HepG2 (cell line): ENCODE data around the gene EMILIN1. TPM values are rescaled to one million over a fixed set of nuclear protein-coding genes. Genes with fewer than 3 reads are reported as not detected.

Source experiments
- DPF2 ChIP-seq: sonication (generic); formaldehyde crosslinking; IDR thresholded peaks from 2 replicates; pipeline ENCODE4 v1.4.0; 2020; ENCODE audit warnings: mild to moderate bottlenecking, low read depth, missing genetic modification reagents, borderline replicate concordance
- FOXA1 ChIP-seq, 2 experiments: fragments of 450-650 bp in 1 of 2; sonication (generic) in 1 of 2; formaldehyde crosslinking in 1 of 2; IDR thresholded peaks; 2 replicates each; pipeline versions ENCODE4 v1.4.0 to v1.6.1; 2016 to 2020; ENCODE audit warnings: missing genetic modification reagents in 1 of 2
- GABPB1 ChIP-seq: IDR thresholded peaks from 2 replicates; pipeline ENCODE4 v1.6.1; 2016; ENCODE audit warnings: mild to moderate bottlenecking, missing genetic modification reagents, moderate library complexity, missing compliant biosample characterization
- JUN ChIP-seq: sonication (generic); formaldehyde crosslinking; IDR thresholded peaks from 2 replicates; pipeline ENCODE4 v1.4.0; 2020; ENCODE audit warnings: mild to moderate bottlenecking, missing genetic modification reagents
- KAT7 ChIP-seq: IDR thresholded peaks from 2 replicates; pipeline ENCODE4 v1.6.1; 2018; ENCODE audit warnings: borderline replicate concordance, missing compliant biosample characterization
- SIN3B ChIP-seq: fragments of 150-350 bp; IDR thresholded peaks from 2 replicates; pipeline ENCODE4 v1.6.1; 2014; ENCODE audit warnings: low read length
- TBP ChIP-seq: sonication (generic); formaldehyde crosslinking; IDR thresholded peaks from 2 replicates; pipeline ENCODE4 v1.5.0; 2020; ENCODE audit warnings: missing genetic modification reagents
- ZNF224 ChIP-seq: sonication (generic); formaldehyde crosslinking; IDR thresholded peaks from 2 replicates; pipeline ENCODE4 v1.5.0; 2020; ENCODE audit warnings: mild to moderate bottlenecking, missing genetic modification reagents
- ZNF670 ChIP-seq: sonication (generic); formaldehyde crosslinking; IDR thresholded peaks from 2 replicates; pipeline ENCODE4 v1.8.0; 2022; ENCODE audit warnings: mild to moderate bottlenecking, missing genetic modification reagents, borderline replicate concordance
- ZNF737 ChIP-seq: sonication (generic); formaldehyde crosslinking; IDR thresholded peaks from 2 replicates; pipeline ENCODE4 v1.5.0; 2020; ENCODE audit warnings: missing genetic modification reagents, mild to moderate bottlenecking, borderline replicate concordance
- polyA plus RNA-seq, 8 experiments: library from polyadenylated mRNA; depleted of rRNA in 3 of 8; stranded (reverse) in 7 of 8; unstranded in 1 of 8; fragments of >200 nt; fragmentation: Illumina TruSeq in 4 of 8; extraction: Trizol in 4 of 8; gene quantifications; 2 replicates each; pipeline versions ENCODE4 v1.2.1 to v1.2.3, GENCODE V29; 2011 to 2016; ENCODE audit warnings: low read depth in 4 of 8, missing spikeins in 1 of 8, mixed read lengths in 1 of 8; ENCODE audit not compliant: insufficient read depth in 1 of 8
- total RNA-seq, 5 experiments: library from RNA; depleted of rRNA; stranded (reverse); fragments of >200 nt; fragmentation: Illumina TruSeq; extraction: Trizol; gene quantifications; 2 replicates each; pipeline ENCODE4 v1.2.3, GENCODE V29; 2016; ENCODE audit warnings: low read depth in 1 of 5
- TF ChIP-seq, protein P1 (sequence below): sonication (generic); formaldehyde crosslinking; IDR thresholded peaks from 2 replicates; pipeline ENCODE4 v1.4.0; 2020; ENCODE audit warnings: missing genetic modification reagents
- TF ChIP-seq, protein P2 (sequence below): sonication (generic); formaldehyde crosslinking; IDR thresholded peaks from 2 replicates; pipeline ENCODE4 v1.4.0; 2020; ENCODE audit warnings: missing genetic modification reagents
- TF ChIP-seq, protein P3 (sequence below): sonication (generic); formaldehyde crosslinking; IDR thresholded peaks from 2 replicates; pipeline ENCODE4 v1.5.1; 2020; ENCODE audit warnings: mild to moderate bottlenecking, missing genetic modification reagents, moderate library complexity
- TF ChIP-seq, protein P4 (sequence below): IDR thresholded peaks from 2 replicates; pipeline ENCODE4 v1.6.1; 2016; ENCODE audit warnings: control low read depth
- TF ChIP-seq, protein P5 (sequence below): sonication (generic); formaldehyde crosslinking; IDR thresholded peaks from 2 replicates; pipeline ENCODE4 v1.4.0; 2020; ENCODE audit warnings: mild to moderate bottlenecking, missing genetic modification reagents
- TF ChIP-seq, protein P6 (sequence below): sonication (generic); formaldehyde crosslinking; conservative IDR thresholded peaks from 2 replicates; pipeline ENCODE4 v1.4.0; 2020; ENCODE audit warnings: missing genetic modification reagents
- TF ChIP-seq, protein P7 (sequence below): sonication (generic); formaldehyde crosslinking; IDR thresholded peaks from 2 replicates; pipeline ENCODE4 v1.4.0; 2020; ENCODE audit warnings: missing genetic modification reagents

Gene EMILIN1
- total and polyA plus RNA-seq, 2 of the 13 experiments (the other 11 are each of a cell fraction or from before 2014, with no cell fraction given), result 8.1 to 9.7 TPM

DNA sequence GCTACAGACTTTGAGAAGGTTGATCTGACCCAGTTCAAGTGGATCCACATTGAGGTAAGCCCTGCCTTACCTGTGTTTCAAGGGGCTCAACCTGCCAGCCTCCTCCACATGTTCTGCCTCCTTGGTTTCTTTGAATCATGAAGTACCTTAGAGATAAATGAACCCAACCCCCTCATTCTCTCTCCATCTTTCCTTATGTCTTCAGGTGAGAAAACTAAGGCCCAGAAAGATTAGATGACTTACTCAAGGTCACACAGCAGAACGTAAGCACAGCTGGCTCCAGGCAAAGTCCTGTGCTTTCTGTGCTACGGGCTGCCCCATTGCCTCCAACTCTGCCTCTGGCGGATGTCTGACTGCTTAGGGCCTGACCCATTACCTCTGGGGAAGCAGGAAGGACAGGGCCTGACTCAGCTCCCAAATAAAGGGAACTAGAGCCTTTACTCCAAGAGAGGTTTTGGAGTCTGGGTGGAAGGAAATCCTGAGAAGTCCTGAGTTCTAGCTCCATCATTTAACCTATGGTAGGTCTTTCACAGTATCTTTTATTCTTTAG is 18.4 kb downstream of the EMILIN1 start (continued):
- TF ChIP-seq, protein P1, sequence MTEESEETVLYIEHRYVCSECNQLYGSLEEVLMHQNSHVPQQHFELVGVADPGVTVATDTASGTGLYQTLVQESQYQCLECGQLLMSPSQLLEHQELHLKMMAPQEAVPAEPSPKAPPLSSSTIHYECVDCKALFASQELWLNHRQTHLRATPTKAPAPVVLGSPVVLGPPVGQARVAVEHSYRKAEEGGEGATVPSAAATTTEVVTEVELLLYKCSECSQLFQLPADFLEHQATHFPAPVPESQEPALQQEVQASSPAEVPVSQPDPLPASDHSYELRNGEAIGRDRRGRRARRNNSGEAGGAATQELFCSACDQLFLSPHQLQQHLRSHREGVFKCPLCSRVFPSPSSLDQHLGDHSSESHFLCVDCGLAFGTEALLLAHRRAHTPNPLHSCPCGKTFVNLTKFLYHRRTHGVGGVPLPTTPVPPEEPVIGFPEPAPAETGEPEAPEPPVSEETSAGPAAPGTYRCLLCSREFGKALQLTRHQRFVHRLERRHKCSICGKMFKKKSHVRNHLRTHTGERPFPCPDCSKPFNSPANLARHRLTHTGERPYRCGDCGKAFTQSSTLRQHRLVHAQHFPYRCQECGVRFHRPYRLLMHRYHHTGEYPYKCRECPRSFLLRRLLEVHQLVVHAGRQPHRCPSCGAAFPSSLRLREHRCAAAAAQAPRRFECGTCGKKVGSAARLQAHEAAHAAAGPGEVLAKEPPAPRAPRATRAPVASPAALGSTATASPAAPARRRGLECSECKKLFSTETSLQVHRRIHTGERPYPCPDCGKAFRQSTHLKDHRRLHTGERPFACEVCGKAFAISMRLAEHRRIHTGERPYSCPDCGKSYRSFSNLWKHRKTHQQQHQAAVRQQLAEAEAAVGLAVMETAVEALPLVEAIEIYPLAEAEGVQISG (CRISPR knock-in tag), result no peak
- TF ChIP-seq ZNF737 (CRISPR knock-in tag) (no peak), GABPB1 (CRISPR knock-in tag) (no peak), TBP (CRISPR knock-in tag) (no peak), SIN3B (no peak), KAT7 (CRISPR knock-in tag) (peak; percentile 10; the same call in 1 of the 2 replicates), ZNF224 (CRISPR knock-in tag) (0 out of 2 replicates have a peak, but pooled peaks have one; percentile 8), ZNF670 (CRISPR knock-in tag) (no peak), JUN (no peak), DPF2 (CRISPR knock-in tag) (no peak), FOXA1 (IDR thresholded peaks at IDR 0.05) (no peak), FOXA1 (CRISPR knock-in tag; IDR thresholded peaks at IDR 0.05) (no peak)
- TF ChIP-seq, protein P2, sequence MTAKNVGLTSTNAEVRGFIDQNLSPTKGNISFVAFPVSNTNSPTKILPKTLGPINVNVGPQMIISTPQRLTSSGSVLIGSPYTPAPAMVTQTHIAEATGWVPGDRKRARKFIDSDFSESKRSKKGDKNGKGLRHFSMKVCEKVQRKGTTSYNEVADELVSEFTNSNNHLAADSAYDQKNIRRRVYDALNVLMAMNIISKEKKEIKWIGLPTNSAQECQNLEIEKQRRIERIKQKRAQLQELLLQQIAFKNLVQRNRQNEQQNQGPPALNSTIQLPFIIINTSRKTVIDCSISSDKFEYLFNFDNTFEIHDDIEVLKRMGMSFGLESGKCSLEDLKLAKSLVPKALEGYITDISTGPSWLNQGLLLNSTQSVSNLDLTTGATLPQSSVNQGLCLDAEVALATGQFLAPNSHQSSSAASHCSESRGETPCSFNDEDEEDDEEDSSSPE, result no peak
- TF ChIP-seq, protein P3, sequence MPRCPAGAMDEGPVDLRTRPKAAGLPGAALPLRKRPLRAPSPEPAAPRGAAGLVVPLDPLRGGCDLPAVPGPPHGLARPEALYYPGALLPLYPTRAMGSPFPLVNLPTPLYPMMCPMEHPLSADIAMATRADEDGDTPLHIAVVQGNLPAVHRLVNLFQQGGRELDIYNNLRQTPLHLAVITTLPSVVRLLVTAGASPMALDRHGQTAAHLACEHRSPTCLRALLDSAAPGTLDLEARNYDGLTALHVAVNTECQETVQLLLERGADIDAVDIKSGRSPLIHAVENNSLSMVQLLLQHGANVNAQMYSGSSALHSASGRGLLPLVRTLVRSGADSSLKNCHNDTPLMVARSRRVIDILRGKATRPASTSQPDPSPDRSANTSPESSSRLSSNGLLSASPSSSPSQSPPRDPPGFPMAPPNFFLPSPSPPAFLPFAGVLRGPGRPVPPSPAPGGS (CRISPR knock-in tag), result no peak
- TF ChIP-seq, protein P4, sequence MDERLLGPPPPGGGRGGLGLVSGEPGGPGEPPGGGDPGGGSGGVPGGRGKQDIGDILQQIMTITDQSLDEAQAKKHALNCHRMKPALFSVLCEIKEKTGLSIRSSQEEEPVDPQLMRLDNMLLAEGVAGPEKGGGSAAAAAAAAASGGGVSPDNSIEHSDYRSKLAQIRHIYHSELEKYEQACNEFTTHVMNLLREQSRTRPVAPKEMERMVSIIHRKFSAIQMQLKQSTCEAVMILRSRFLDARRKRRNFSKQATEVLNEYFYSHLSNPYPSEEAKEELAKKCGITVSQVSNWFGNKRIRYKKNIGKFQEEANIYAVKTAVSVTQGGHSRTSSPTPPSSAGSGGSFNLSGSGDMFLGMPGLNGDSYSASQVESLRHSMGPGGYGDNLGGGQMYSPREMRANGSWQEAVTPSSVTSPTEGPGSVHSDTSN (CRISPR knock-in tag), result no peak
- TF ChIP-seq, protein P5, sequence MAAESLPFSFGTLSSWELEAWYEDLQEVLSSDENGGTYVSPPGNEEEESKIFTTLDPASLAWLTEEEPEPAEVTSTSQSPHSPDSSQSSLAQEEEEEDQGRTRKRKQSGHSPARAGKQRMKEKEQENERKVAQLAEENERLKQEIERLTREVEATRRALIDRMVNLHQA (CRISPR knock-in tag), result no peak
- TF ChIP-seq, protein P6, sequence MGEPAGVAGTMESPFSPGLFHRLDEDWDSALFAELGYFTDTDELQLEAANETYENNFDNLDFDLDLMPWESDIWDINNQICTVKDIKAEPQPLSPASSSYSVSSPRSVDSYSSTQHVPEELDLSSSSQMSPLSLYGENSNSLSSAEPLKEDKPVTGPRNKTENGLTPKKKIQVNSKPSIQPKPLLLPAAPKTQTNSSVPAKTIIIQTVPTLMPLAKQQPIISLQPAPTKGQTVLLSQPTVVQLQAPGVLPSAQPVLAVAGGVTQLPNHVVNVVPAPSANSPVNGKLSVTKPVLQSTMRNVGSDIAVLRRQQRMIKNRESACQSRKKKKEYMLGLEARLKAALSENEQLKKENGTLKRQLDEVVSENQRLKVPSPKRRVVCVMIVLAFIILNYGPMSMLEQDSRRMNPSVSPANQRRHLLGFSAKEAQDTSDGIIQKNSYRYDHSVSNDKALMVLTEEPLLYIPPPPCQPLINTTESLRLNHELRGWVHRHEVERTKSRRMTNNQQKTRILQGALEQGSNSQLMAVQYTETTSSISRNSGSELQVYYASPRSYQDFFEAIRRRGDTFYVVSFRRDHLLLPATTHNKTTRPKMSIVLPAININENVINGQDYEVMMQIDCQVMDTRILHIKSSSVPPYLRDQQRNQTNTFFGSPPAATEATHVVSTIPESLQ (CRISPR knock-in tag), result no peak
- TF ChIP-seq, protein P7, sequence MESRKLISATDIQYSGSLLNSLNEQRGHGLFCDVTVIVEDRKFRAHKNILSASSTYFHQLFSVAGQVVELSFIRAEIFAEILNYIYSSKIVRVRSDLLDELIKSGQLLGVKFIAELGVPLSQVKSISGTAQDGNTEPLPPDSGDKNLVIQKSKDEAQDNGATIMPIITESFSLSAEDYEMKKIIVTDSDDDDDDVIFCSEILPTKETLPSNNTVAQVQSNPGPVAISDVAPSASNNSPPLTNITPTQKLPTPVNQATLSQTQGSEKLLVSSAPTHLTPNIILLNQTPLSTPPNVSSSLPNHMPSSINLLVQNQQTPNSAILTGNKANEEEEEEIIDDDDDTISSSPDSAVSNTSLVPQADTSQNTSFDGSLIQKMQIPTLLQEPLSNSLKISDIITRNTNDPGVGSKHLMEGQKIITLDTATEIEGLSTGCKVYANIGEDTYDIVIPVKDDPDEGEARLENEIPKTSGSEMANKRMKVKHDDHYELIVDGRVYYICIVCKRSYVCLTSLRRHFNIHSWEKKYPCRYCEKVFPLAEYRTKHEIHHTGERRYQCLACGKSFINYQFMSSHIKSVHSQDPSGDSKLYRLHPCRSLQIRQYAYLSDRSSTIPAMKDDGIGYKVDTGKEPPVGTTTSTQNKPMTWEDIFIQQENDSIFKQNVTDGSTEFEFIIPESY (CRISPR knock-in tag), result peak; percentile 44; the same call in 1 of the 2 replicates
